ENCODE measurements around the gene SMYD3.

GRCh38 chr1:246117066-246117791 lies 389.9 kb downstream of the SMYD3 start:
- TF ChIP-seq CTCF (IDR thresholded peaks at IDR 0.05; ENCODE audit: borderline replicate concordance, extremely low read depth, low read length, poor library complexity, severe bottlenecking) (peak; percentile 56), EZH2 (IDR thresholded peaks at IDR 0.05; ENCODE audit: borderline replicate concordance, low read depth, low read length, severe bottlenecking) (no peak)

Data from DND-41 (cell line).